HG02970 (cell line): ENCODE results near the gene SDHA.
"Not testable (repeated sequence)": the region's sequence is repeated elsewhere in the genome, so short reads cannot be mapped to it uniquely, and the experiment has no call there.

Experiments
- ATAC-seq: cut with Tn5 transposase; IDR thresholded peaks from one replicate; pipeline ENCODE4 v1.9.1; 2021; ENCODE audit warnings: mild to moderate bottlenecking, moderate library complexity, moderate number of reproducible peaks; ENCODE audit not compliant: unreplicated experiment, low FRiP score

The SDHA gene

DNA sequence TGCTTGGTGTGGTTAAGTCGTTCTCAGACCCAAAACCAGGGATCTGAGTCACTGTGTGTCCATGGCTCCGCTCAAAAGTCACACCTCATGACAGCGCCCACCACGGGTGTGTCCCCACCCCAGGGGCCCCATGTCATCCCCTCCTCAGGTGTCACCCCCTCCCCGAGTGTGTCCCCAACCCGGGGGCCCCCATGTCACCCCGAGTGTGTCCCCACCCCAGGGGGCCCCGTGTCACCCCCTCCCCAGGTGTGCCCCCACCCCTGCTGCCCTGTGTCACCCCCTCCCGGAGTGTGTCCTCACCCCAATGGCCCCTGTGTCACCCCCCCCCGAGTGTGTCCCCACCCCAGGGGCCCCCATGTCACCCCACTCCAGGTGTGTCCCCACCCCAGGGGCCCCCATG lies 21.8 kb upstream of the SDHA start:
- no peak for ATAC-seq

DNA sequence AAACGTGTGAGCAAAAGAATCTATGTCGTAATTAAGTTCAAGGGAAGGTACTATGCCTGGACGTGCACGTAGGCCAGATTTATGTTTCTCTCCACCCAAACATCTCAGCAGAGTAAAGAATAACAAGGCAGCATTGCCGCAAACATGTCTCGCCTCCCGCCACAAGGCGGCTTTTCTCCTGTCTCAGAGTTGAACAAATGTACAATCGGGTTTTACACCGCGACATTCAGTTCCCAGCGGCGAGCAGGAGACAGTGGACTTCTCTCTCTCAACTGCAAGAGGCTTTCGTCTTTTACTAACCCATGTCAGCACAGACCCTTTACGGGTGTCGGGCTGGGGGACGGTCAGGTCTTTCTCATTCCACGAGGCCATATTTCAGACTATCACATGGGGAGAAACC lies 21.1 kb upstream of the SDHA start:
- ATAC-seq, result not testable (repeated sequence)

DNA sequence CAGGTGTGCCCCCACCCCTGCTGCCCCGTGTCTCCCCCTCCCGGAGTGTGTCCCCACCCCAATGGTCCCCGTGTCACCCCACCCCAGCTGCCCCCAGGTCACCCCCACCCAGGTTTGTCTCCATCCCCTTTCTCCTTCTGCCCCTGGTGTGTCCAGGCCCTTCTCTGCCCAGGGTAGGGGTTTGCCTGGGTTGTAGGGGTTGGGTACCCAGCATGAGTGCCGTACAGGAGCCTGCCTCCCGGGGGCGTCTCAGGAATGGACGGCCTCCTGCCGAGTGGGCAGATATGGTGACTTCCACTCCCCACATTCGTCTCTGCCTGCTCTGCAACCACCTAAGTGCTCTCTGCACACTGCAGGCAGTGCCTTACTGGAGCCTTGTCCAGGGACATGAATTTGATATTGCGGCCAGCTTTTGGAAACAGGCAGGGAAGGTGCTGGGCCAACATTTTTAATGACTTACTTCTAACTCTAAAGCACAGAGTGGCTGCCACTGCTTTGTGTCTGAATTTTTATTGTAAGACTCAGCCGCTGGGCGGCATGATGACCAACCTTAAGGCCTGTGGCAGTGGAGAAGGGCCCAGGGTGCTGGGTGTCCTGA lies 20.1 kb upstream of the SDHA start:
- no peak for ATAC-seq

DNA sequence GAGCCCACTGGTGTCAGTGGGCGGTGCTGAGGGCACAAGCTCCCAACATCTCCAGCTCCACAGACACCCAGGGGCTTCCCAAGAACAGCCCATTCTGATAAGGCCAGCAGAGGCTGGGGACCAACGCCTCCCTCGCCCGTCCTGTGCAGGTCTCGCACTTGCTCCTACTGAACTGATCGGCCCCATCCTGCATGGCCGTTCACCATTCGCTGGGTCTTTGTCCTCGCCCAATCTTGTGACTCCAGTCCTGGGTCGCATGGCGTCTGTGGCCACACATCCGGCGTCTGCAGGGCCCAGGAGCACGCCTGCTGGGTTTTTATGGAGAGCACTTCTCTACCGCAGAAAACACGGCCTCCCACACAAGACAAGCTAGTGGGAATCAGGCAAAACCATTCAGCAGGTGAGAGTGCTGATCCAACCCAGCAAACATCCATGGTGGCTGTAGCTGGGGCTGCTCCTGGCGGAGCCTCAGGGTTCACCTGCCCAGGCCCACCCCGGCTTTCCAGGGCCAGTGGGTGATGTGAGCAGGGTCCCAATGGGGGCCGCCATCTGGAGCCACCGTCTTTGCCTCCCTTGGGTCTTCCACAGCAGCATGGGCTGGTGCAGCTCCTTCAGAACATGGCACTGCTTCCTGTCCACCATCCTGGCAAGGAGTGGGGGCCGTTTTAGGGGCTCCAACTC lies 19.5 kb upstream of the SDHA start:
- no peak for ATAC-seq

DNA sequence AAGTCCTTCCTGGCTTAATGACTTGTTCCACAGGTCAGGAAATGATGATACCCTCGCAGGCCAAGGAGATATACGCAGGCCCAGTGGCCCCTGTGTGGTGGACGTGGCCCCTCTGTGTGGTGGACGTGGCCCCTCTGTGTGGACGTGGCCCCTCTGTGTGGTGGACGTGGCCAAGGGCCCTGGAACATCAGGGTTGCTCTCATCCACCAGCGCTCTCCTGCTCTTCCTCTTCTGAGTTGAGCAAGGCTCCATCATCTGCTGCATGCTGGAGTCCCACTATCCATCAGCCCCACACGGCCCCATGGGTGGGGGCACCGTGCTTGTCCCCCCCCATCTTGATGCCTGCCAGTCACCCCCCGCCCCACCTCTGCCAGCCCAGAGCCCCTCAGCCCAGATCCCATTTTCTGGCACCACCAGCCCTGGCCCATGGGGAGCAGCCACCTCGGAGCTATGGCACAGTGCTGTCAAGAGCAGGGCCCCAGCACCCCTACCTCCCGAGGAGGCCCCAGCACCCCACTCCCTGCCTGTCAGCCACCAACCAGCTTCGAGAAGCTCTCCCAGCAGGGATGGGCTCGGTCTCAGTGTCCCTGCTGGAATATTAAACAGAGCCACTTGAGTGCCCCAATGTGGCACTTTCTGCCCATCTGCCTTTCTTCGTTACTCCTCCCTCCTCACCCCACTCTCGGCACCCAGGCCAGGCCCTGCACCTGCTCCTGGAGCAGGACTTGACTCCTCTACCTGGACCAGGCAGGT lies 18.7 kb upstream of the SDHA start:
- ATAC-seq, result no peak

DNA sequence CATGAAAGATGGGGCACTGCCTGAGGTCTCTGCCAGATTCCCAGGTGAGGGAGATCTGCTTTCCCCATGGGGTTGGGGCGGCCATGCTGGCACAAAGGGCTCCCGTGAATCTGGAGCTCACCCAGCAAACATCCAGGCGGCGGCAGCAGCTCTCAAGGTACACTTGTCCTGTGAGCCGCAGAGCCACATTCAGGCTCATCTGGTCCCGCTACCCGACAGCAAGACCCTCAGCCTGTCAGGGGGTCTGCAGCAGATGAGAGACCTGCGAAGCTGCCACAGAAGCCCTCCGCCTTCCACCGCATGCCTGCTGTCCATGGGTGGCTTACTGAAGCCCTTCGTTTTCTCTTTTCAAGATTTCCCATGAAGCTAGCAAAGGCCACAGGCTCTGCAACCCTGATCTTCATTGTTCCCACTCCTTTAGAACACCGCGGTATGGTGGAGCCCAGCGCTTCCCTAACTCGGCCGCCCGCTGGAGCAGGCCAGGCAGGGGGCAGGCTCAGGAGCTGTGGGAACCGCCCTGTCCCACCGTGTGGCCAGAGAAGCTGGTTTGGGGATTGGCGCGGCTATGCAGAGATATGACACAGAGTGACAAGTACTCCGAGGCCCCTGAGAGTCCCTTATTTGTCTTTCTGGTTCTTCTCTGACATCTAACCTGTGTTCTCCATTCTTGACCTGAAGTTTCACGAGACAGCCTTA lies 18.0 kb upstream of the SDHA start:
- ATAC-seq, result no peak

DNA sequence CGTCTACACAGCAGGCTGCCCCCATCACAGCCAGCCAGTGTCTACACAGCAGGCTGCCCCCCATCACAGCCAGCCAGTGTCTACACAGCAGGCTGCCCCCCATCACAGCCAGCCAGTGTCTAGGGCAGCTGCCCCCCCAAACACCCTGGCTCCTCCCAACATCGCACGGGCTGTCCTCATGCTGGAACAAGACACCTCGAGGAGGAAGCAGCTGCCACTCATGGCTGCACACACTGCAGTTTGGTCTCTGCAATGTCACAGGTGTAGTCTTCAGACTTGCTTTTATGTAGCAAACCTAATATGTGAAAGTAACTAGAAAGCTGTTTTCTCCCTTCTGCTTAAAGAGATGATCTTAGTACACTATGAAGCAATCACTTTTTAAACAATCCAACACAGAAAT lies 17.1 kb upstream of the SDHA start:
- no peak for ATAC-seq

DNA sequence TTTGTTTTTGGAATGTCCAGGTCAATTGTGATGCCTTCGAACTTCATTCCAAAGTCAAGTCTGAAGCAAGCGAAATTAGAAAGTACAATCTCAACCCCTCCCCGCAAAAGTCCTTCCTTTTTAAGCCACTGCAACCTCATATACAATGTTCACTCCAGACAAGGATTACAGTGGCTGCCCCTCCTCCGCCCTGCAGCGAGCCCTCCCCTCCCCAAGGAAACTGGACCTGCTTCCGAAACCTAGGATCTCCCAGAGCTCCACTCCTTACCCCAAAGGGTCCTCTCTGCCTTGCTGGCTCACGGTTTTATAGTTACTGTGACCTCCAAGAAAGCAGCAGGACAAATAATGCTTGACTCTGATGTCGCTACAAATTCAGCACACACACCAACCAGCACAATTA lies 16.4 kb upstream of the SDHA start:
- no peak for ATAC-seq

DNA sequence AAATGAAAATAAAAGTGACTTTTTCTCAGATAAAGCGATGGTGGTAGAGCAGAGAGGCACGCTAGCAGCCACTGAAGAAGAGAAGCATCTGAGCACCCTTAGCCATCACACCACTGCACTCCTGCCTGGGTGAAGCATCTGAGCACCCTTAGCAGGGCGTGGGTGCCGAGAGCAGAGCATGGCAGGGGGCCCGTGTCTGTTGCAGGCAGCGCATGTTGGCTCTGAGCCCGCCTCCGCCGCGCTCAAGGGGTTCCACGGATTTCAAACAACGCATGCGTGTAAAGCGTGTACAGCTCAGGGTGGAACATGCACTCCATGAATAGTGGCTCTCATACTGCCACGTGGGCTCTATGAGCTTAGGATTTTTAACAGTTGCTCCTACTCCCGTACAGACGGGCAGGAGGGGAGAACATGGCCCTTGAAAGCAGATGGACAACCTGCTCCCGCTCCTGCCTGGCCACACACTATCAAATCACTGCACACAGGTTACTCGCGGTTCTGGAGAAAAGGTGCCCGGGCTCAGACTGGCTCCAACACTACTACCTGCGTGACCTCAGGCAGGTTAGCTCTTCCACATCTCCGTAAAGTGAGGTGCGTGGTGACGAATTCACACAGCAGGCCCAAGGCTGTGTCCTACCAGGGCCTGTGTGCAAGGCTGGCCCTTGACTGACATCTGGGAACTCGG lies 14.7 kb upstream of the SDHA start:
- no peak for ATAC-seq

DNA sequence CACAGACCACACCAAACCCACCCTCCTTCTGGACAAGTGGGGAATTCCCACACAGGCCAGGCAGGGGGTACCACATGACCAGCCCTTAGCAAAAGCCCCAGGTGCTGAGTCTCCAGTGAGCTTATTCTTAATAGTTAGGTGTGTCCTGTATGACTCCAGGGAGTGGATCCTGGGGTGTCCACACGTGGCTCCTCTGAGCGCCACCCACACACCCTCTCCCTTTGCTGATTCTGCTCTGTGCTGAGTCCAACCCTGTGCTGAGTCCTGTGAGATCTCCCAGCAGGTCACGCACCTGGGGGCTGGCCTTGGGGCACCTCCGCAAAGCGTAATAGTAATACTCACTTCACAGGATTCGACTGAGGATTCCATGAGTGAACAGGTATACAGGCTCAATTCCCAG lies 14.1 kb upstream of the SDHA start:
- no peak for ATAC-seq

DNA sequence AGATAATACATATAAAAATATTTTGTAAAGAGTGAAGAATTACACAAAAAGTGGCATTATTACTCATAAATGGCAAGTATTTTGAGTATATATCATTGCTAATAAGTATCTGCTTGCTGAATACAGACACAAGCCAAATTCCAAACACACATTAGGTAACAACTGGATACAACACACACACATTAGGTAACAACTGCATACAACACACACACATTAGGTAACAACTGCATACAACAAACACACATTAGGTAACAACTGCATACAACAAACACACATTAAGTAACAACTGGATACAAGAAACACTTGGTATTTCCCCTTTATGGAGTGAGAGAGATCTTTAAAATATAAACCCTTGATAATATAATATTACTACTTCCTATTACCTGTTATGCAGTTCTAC lies 13.7 kb upstream of the SDHA start:
- ATAC-seq, result no peak

DNA sequence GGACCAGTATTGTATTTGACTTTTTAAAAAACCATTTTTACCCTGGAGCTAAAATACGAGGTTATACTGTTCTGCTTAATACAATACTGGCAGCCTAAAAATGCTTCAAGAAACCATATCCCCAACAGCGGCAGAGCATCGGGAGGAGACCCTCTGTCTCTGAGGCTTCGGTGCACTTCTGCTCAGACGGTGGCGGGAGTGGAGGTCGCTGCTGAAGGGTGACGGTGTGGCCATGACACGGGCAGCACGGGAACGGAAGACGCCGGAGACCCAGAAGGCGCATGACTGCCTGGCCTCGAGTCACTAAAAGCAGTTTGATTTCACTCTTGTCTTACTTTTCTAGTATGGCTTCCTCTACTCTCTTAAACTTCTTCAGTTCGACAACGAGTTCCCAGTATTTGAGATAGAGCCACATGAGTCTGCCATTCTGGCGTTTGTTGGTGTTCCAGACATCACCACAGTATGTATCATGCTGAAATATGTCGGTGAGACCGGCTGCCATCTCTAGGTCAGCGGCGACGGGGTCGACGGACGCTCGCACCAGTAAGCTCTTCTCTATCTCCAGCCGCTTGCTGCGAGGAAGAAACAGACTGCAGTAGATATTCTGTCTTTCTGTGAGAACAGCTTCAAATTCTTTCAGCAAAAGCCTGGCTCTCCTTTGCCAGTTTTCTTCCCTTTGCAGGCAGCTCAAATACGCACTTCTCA lies 13.0 kb upstream of the SDHA start:
- no peak for ATAC-seq

DNA sequence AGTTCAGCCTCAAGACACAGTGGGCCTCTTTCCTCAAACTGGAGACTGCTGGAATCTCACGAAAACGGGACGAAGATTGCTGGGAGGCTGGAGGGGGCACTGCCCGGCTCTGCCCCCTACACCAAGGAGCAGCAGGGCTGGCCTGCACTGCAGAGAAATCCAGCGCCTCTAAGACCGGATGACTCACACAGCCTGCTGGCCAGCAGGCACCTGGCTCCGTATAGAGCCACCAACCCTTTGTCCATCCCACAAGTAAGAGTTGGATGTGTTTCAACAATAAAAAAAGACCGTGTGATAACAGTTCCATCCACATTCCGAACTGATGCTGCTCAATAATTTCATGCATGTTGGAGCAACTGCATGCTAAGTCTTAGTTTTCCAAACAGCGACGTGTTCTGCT lies 11.7 kb upstream of the SDHA start:
- ATAC-seq, result no peak

DNA sequence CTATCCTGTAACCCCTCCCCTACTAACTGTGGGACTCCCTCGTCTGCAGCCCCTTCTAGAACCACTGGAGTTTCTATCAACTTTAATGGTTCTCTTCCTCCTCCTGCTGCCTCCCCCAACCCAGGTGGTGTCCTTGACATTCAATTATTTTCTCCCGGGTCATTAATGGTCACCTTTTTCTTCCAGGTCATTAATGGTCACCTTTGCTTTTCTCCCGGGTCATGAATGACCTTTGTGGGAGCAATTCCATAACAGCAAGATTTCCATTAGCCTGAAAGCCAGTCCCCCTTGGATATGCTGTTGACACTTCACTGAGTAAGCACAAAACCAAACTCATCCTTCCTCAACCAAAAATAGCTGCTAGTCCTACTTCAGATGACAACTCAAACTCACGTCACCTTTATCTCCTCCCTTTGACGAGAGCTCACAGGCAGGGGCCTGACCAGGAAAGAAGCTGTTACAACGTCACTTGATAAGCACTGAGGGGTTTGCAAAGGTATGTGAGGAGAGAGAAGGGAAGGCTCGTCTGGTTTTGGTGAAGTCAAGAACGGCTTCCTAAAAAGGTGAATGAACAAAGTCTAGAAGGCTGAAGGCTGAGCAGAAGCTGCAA lies 11.1 kb upstream of the SDHA start:
- ATAC-seq, result no peak

DNA sequence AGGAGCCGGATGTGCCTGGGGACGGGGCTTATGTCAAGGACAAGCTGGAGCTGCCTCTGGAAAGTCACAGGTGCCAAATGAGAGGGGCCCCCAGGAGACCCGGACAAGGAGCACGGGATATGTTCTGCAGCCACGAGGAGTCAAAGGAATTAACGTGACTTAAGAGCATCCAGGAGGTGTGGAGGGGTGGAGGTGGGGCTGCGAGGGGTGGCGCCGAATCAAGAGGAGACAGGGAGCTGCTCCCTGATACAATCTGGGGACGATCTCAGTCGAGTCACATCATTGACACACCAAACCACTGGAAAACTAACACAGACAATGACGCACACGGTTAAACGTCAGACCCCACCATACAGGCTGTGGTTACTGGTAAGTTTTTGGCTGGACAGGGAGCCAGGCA lies 10.5 kb upstream of the SDHA start:
- no peak for ATAC-seq

DNA sequence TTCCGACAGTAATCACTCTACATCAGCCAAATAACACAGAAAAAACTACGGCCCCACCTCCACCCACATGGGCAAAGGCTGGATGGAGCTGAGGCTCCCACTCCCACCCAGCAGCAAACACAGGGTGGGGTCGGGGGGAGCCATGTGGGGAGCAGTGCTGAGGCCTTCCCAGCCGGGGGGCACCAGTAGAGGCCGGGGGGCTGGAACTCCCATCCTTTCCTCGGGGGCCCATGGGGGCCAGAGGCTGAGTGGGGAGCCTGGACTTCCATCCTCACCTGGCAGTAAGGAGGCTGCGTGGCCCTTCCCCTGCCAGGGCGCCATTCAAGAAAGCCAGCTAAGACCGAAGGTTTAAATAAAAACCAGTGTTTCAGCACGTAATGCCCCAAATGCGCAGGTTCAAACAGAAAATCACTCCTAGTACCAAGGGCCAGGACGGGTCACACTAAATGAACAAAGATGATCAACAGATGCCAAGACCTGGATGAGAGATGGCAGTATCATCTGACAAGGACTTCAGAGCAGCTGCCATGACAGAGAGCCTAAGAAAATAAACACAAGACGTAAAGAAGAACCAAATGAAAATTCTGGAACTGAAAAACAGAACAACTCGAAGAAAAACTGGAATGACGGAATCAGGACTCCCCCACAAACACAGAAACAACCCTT lies 9.5 kb upstream of the SDHA start:
- no peak for ATAC-seq

DNA sequence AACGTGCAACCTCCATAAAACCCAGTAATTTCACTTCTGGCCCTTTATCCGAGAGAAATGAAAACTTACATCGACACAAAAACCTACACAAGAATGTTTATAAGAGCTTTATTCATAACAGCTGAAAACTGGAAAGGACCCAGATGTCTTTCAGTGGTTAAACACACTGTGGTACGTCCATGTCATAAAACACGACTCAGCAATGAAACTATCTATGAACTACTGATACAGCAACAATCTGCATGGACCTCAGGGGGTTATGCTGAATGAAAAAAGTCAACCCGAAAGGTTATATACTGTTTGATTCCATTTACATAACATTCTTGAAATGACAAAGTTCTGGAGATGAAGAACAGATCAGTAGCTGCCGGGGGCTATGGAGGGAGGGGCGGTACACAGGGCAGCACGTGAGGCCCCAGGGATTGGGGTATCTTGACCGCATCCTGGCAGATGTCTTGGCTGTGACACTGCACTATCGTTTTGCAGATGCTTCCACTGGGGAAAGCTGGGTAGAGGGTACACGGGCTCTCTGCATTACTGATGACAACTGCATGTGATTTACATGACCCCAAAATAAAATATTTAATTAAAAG lies 4.2 kb upstream of the SDHA start:
- no peak for ATAC-seq

DNA sequence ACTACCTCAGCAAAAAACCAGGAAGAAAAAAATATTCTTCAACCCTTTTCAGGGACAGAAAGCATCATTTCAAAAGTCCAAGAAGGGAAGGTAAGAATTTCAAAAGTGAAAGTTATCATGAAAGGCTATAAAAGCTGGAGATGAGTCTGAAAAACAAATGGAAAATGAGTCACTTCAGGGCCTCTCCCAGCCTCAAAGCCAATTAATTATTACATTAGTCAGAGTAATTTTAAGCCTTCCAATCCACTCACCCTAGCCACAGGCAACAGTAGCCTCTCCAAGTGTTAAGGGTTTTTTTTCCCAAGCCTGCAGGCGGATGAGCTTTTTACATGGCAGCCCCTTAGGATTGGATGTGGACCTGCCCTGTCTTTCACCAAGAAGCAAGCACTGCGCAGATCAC lies 2.9 kb upstream of the SDHA start:
- not testable (repeated sequence) for ATAC-seq

DNA sequence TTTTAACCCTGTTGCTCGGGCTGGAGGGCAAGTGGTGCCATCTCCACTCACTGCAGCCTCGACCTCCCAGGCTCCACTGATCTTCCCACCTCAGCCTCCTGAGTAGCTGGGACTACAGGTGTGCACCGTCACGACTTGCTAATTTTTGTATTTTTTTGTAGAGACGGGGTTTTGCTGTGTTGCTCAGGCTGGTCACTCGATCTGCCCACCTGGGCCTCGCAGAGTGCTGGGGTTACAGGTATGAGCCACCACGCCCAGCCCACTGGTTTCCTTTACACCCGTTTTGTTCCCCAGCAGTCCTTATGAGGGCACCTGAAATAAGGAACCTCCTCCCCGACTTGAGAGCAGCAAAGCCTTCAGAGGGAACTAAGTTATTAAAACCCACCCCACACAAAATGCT lies 2.0 kb upstream of the SDHA start:
- not testable (repeated sequence) for ATAC-seq
